B cell (primary cell): ENCODE results near the gene LSP1. TPM values are rescaled to one million over a fixed set of nuclear protein-coding genes. Genes with fewer than 3 reads are reported as not detected.

Experiments
- ATAC-seq: fragments of 200-7000 bp; cut with Tn5 transposase; one replicate; pipeline ENCODE4 v1.10.0; 2021; ENCODE audit warnings: low read depth, mild to moderate bottlenecking, moderate number of reproducible peaks, moderate library complexity
- CTCF ChIA-PET: fragments of 350-600 bp; sonication (Branson Sonifier 250); formaldehyde crosslinking; loops from one replicate; lab custom pipeline; 2021; ENCODE audit warnings: antibody characterized with exemption, inconsistent platforms; lab: Charles Lee
- POLR2A ChIA-PET: fragments of 350-600 bp; sonication (Branson Sonifier 250); formaldehyde crosslinking; loops from one replicate; lab custom pipeline; 2021; ENCODE audit warnings: antibody characterized with exemption; lab: Charles Lee
- DNase-seq: peaks from one replicate; pipeline ENCODE4 v3.0.0; 2013
- H2AFZ ChIP-seq: 2 replicates; pipeline ENCODE4 v1.6.1; 2012; ENCODE audit warnings: mild to moderate bottlenecking, low read depth, low read length; ENCODE audit not compliant: insufficient read depth, poor library complexity, severe bottlenecking
- H3K27ac ChIP-seq, 2 donors: 1 replicate in 1 of 2; 2 replicates in 1 of 2; pipeline ENCODE4 v1.5.1; 2012 to 2013; ENCODE audit warnings: low read length in 2 of 2, mild to moderate bottlenecking in 2 of 2, moderate library complexity in 1 of 2
- H3K27me3 ChIP-seq, 4 experiments: fragments of 200-600 bp in 1 of 4; sonication (generic) in 1 of 4; replicated peaks in 1 of 4; 1 replicate in 2 of 4; 2 replicates in 2 of 4; pipeline versions ENCODE4 v1.6.1 to v1.7.0; 2013 to 2016; ENCODE audit warnings: low read length in 3 of 4, mild to moderate bottlenecking in 2 of 4, mixed read lengths in 1 of 4, moderate library complexity in 1 of 4; ENCODE audit not compliant: insufficient read depth in 4 of 4, control insufficient read depth in 3 of 4; ENCODE audit errors: control extremely low read depth in 1 of 4
- H3K36me3 ChIP-seq, 2 experiments: replicated peaks in 1 of 2; 1 replicate in 1 of 2; 2 replicates in 1 of 2; pipeline versions ENCODE4 v1.6.1 to v1.7.1; 2013; ENCODE audit warnings: low read length in 1 of 2; ENCODE audit not compliant: insufficient read depth in 2 of 2, control insufficient read depth in 1 of 2; ENCODE audit errors: control extremely low read depth in 1 of 2, extremely low read depth in 1 of 2
- H3K4me1 ChIP-seq, 2 donors: fragments of 200-600 bp in 1 of 2; sonication (generic) in 1 of 2; 1 replicate in 1 of 2; 2 replicates in 1 of 2; pipeline versions ENCODE4 v1.5.1 to v1.6.1; 2013 to 2017; ENCODE audit warnings: low read length in 2 of 2; ENCODE audit not compliant: control insufficient read depth in 2 of 2, insufficient read depth in 2 of 2
- H3K4me2 ChIP-seq: replicated peaks from 2 replicates; pipeline ENCODE3; 2012; ENCODE audit warnings: mild to moderate bottlenecking, low read depth, low read length; ENCODE audit not compliant: poor library complexity, severe bottlenecking
- H3K4me3 ChIP-seq, 5 experiments: fragments of 200-600 bp in 1 of 5; sonication (generic) in 1 of 5; 1 replicate in 3 of 5; 2 replicates in 2 of 5; pipeline versions ENCODE4 v1.5.1 to v1.7.0; 2011 to 2016; ENCODE audit warnings: low read length in 4 of 5, mild to moderate bottlenecking in 4 of 5, low read depth in 2 of 5, control low read depth in 1 of 5, moderate library complexity in 1 of 5; ENCODE audit not compliant: insufficient read depth in 1 of 5; ENCODE audit errors: control extremely low read depth in 1 of 5, extremely low read depth in 1 of 5
- H3K79me2 ChIP-seq: fragments of 200-600 bp; sonication (generic); one replicate; pipeline ENCODE4 v1.6.0; 2016; ENCODE audit warnings: low read length; ENCODE audit not compliant: control insufficient read depth, insufficient read depth
- H3K9ac ChIP-seq: fragments of 200-600 bp; sonication (generic); 2 replicates; pipeline ENCODE4 v1.6.1; 2017; ENCODE audit warnings: mild to moderate bottlenecking, low read length, moderate library complexity
- H3K9me3 ChIP-seq, 3 donors: one replicate each; pipeline versions ENCODE4 v1.6.1 to v1.7.1; 2013; ENCODE audit warnings: low read length in 2 of 3; ENCODE audit not compliant: control insufficient read depth in 2 of 3, insufficient read depth in 1 of 3; ENCODE audit errors: control extremely low read depth in 1 of 3
- H4K20me1 ChIP-seq: 2 replicates; pipeline ENCODE4 v1.6.0; 2012; ENCODE audit warnings: mild to moderate bottlenecking, low read length; ENCODE audit not compliant: insufficient read depth, control insufficient read depth, poor library complexity, severe bottlenecking
- H3K27ac Mint-ChIP-seq: one replicate; pipeline ENCODE4 v1.8.0; 2021; ENCODE audit warnings: mixed read lengths
- H3K27me3 Mint-ChIP-seq: one replicate; pipeline ENCODE4 v1.8.0; 2021; ENCODE audit warnings: mixed read lengths
- H3K4me1 Mint-ChIP-seq: one replicate; pipeline ENCODE4 v1.8.0; 2021; ENCODE audit warnings: mixed read lengths
- H3K4me3 Mint-ChIP-seq: one replicate; pipeline ENCODE4 v1.8.0; 2021; ENCODE audit warnings: mixed read lengths
- H3K9me3 Mint-ChIP-seq: one replicate; pipeline ENCODE4 v1.8.0; 2022; ENCODE audit warnings: mixed read lengths; ENCODE audit not compliant: insufficient read depth
- EZH2 ChIP-seq: IDR thresholded peaks from 2 replicates; pipeline ENCODE4 v1.6.1; 2012; ENCODE audit warnings: borderline replicate concordance, low read depth, mild to moderate bottlenecking, moderate library complexity, low read length; ENCODE audit not compliant: insufficient read depth, poor library complexity, severe bottlenecking
- WGBS: methylation state at CpG from one replicate; pipeline ENCODE4 v1.1.5; 2013; ENCODE audit warnings: missing lambda C conversion rate; ENCODE audit not compliant: insufficient coverage; 5-methylcytosine and 5-hydroxymethylcytosine counted together
- intact Hi-C: fragments of 100-400 bp; cut with micrococcal nuclease; formaldehyde crosslinking; loops from one replicate; pipeline ENCODE4 v1.10.0; 2022
- polyA plus RNA-seq: library from polyadenylated mRNA; depleted of rRNA; stranded (reverse); fragments of >200 nt; gene quantifications from 2 replicates; pipeline ENCODE4 v1.2.3, GENCODE V29; 2012
- total RNA-seq, 2 donors: library from RNA; stranded (reverse); fragments of 120-200 nt in 1 of 2; gene quantifications; 1 replicate in 1 of 2; 2 replicates in 1 of 2; pipeline versions ENCODE4 v1.2.3 to v1.2.4, GENCODE V29; 2013 to 2022
- TF ChIP-seq, protein P1 (sequence below): fragments of 200-600 bp; IDR thresholded peaks from one replicate; pipeline ENCODE4 v1.8.0; 2022; ENCODE audit warnings: antibody characterized with exemption, mild to moderate bottlenecking

The LSP1 gene
- total and polyA plus RNA-seq, 2 donors (not counting 1 experiment from before 2014, with no cell fraction given): 249 to 446 TPM

DNA sequence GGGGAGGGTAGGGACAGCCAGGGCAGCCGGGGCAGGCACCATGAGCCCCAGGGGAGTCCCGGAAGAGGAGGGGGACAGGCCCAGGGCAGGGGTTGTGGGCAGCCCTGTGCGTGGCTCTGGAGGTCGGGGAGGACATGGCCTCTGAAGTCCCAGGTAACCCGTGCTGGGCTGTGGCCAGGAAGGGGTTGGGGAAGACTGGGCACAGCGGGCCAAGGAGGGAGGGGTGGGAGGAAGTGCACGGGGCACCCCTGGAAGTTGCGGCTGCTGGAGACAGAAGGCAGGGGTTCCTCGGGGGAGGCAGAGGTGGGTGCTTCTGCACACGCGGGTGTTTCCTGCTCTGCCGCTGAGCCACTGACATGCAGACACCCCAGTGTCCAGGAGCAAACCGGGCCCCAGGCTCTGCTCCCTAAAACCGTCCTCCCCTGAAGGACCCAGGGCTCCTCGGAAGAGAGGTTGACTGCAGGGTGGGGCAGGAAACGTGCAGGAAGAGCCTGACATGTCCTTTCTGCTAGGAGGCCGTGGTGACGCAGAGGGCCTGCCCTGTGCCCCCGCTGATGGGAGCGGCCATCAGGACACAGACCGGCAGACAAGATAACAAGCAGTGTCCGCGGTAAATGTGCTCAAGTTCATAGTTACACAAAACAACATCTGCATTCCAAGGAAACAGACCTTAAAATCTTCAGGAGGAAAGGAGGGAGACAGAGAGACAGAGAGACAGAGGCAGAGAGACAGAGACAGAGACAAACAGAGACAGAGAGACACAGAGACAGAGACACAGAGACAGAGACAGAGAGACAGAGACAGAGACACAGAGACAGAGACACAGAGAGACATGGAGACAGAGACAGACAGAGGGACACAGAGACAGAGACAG lies 8.4 kb upstream of the LSP1 start:
- intact Hi-C loops: loop anchor here (10.0 kb wide), 1 partner anchor 80 kb away; the partner anchor contains the start of gene CTSD
- peak overlapping the region in 4 of 5 experiments; percentile 5 to 40 (median 18) for H3K4me3 ChIP-seq
- peaks cover 78% of the 10 kb centered on the region for H3K4me1 Mint-ChIP-seq

More for the DNA sequence above, 8.4 kb upstream of the LSP1 start:
- POLR2A ChIA-PET: no interaction called here
- H3K79me2 ChIP-seq: peaks cover 36% of the 10 kb centered on the region
- H3K4me2 ChIP-seq: peak overlapping the region; percentile 80
- peak overlapping the region; percentile 53 for H3K9ac ChIP-seq
- peak; percentile 59 for DNase-seq
- CTCF ChIA-PET: no interaction called here
- peak overlapping the region; percentile 5 to 37 for H3K27ac ChIP-seq
- no peaks in the 10 kb centered on the region for H3K9me3 ChIP-seq
- Mint-ChIP-seq H3K27me3 (no peaks in the 10 kb centered on the region), H3K9me3 (no peaks in the 10 kb centered on the region), H3K27ac (peak overlapping the region; percentile 89), H3K4me3 (peak overlapping the region; percentile 86)
- no peaks in the 10 kb centered on the region for H4K20me1 ChIP-seq
- peak overlapping the region; percentile 67 for H2AFZ ChIP-seq
- peaks cover 0 to 4% of the 10 kb centered on the region in 2 experiments for H3K36me3 ChIP-seq
- ATAC-seq: peak; percentile 6
- under 1% methylated on average over 22 of the region's 23 CpGs for WGBS
- no peaks in the 10 kb centered on the region for H3K27me3 ChIP-seq
- TF ChIP-seq, protein P1, sequence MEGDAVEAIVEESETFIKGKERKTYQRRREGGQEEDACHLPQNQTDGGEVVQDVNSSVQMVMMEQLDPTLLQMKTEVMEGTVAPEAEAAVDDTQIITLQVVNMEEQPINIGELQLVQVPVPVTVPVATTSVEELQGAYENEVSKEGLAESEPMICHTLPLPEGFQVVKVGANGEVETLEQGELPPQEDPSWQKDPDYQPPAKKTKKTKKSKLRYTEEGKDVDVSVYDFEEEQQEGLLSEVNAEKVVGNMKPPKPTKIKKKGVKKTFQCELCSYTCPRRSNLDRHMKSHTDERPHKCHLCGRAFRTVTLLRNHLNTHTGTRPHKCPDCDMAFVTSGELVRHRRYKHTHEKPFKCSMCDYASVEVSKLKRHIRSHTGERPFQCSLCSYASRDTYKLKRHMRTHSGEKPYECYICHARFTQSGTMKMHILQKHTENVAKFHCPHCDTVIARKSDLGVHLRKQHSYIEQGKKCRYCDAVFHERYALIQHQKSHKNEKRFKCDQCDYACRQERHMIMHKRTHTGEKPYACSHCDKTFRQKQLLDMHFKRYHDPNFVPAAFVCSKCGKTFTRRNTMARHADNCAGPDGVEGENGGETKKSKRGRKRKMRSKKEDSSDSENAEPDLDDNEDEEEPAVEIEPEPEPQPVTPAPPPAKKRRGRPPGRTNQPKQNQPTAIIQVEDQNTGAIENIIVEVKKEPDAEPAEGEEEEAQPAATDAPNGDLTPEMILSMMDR: no peak
- no peak for TF ChIP-seq EZH2
- H3K4me1 ChIP-seq: peaks cover 61 to 83% of the 10 kb centered on the region in 2 donors
